ENCODE results near the gene IGF1R. TPM values are rescaled to one million over a fixed set of nuclear protein-coding genes. Genes with fewer than 3 reads are reported as not detected.
A peak's percentile ranks its signal among the peaks of the same experiment; 100 is the strongest.

Gene IGF1R
- total RNA-seq, 2 experiments from 2014 or later, result 22.8 to 24.7 TPM

DNA sequence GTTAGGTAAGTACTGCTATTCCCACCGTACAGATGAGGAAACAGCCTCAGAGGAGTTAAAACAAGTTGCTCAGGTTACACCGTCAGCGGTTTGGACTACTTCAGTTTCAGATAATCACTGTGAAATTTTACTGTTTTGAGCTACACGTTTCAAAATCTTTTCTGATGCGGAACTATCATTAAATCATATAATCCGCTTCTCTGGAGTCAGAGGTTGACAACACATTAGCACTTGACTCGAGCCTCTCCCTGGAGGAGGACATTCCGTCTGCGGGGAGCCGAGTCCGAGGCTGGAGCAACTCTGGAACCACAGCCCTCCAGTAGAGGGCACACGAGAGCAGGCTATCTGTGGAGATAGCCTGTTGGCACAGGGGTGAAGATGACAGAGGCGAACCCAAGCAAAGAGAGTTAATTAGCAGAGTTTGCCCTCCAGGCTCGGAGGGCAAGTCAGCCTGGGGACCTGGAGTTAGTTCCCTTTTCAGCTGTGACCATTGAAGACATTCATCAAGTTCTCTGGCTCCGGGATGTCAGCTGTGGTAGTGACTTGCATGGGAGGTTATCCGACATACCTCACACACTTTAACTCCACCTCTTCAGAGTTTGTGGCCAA lies 131.2 kb downstream of the IGF1R start:
- peak; percentile 84 for ATAC-seq
- POLR2A ChIA-PET, result interaction anchor here (1.0 to 2.3 kb wide), 2 partner anchors 102 to 129 kb away, joined by 3 to 5 read pairs; no protein-coding TSS in a partner anchor
- Mint-ChIP-seq H3K4me3 (peak overlapping the region; percentile 20), H3K9me3 (no peaks in the 10 kb centered on the region), H3K36me3 (ENCODE audit: low read depth) (no peaks in the 10 kb centered on the region), H3K27ac (no peak overlapping the region), H3K27me3 (no peaks in the 10 kb centered on the region), H3K4me1 (ENCODE audit: low read depth) (peaks cover 37% of the 10 kb centered on the region)
- CTCF ChIA-PET, result interaction anchor here (0.6 to 6.7 kb wide), 42 partner anchors 12 to 484 kb away, joined by 3 to 70 read pairs (median 3); no protein-coding TSS in a partner anchor
- intact Hi-C loops (cut with micrococcal nuclease), result no loop called here
- TF ChIP-seq, protein P1, sequence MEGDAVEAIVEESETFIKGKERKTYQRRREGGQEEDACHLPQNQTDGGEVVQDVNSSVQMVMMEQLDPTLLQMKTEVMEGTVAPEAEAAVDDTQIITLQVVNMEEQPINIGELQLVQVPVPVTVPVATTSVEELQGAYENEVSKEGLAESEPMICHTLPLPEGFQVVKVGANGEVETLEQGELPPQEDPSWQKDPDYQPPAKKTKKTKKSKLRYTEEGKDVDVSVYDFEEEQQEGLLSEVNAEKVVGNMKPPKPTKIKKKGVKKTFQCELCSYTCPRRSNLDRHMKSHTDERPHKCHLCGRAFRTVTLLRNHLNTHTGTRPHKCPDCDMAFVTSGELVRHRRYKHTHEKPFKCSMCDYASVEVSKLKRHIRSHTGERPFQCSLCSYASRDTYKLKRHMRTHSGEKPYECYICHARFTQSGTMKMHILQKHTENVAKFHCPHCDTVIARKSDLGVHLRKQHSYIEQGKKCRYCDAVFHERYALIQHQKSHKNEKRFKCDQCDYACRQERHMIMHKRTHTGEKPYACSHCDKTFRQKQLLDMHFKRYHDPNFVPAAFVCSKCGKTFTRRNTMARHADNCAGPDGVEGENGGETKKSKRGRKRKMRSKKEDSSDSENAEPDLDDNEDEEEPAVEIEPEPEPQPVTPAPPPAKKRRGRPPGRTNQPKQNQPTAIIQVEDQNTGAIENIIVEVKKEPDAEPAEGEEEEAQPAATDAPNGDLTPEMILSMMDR (IDR thresholded peaks at IDR 0.05), result peak; percentile 94
- DNase-seq, result peak; percentile 84

DNA sequence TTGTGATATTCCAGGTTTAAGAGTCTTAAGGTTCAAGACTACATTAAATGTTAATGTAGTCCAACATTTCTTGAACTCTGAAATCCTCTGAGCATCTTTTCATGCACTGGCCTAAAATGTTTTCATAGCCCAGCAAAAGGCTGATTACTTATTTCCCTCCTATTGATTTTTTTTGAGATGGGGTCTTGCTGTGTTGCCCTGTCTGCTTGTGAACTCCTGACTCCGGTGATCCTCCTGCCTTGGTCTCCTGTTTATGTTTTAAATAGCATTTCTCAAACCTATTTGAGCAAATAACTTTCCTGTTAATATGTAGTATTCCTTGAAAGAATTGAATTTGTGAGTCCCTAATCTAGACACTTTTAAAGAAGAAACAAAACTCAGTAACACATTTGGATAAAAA lies 133.5 kb downstream of the IGF1R start:
- no peaks in the 10 kb centered on the region for H3K36me3 Mint-ChIP-seq (ENCODE audit: low read depth)
- no peaks in the 10 kb centered on the region for H3K9me3 Mint-ChIP-seq
- TF ChIP-seq, protein P1 (IDR thresholded peaks at IDR 0.05), result no peak
- intact Hi-C loops (cut with micrococcal nuclease), result no loop called here
- ChIA-PET CTCF (interaction anchor here (0.6 to 6.7 kb wide), 7 partner anchors 10 to 275 kb away, joined by 3 to 70 read pairs (median 4); no protein-coding TSS in a partner anchor), POLR2A (no interaction called here)
- ATAC-seq (no peak), DNase-seq (no peak)
- H3K4me3 Mint-ChIP-seq, result no peak overlapping the region
- peaks cover 40% of the 10 kb centered on the region for H3K4me1 Mint-ChIP-seq (ENCODE audit: low read depth)
- H3K27ac Mint-ChIP-seq, result no peak overlapping the region
- no peaks in the 10 kb centered on the region for H3K27me3 Mint-ChIP-seq

DNA sequence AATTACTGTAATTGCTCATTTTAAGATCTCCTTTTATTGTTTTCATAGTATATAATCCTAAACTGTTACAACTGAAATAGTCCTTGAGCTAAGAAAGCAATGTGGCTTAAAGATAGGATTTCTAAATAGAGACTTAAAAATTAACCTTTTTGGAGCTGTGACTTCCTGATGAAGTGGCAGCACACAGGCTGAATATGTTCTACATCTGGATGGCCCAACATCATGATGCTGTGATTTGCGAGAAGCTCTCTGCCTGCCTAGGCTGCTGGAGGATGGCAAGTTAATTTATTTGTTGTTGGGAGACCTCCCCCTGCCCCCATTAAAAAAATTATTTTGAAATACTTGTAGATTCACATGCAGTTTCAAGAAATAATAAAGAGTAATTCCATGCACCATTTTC lies 134.5 kb downstream of the IGF1R start:
- DNase-seq (no peak), ATAC-seq (no peak)
- intact Hi-C loops (cut with micrococcal nuclease), result no loop called here
- H3K9me3 Mint-ChIP-seq, result no peaks in the 10 kb centered on the region
- ChIA-PET CTCF (interaction anchor here (1.0 to 6.7 kb wide), 6 partner anchors 9 to 263 kb away, joined by 3 to 70 read pairs (median 4); no protein-coding TSS in a partner anchor), POLR2A (no interaction called here)
- TF ChIP-seq, protein P1 (IDR thresholded peaks at IDR 0.05), result no peak
- no peaks in the 10 kb centered on the region for H3K27me3 Mint-ChIP-seq
- H3K4me3 Mint-ChIP-seq, result no peak overlapping the region
- H3K4me1 Mint-ChIP-seq (ENCODE audit: low read depth), result peaks cover 40% of the 10 kb centered on the region
- no peaks in the 10 kb centered on the region for H3K36me3 Mint-ChIP-seq (ENCODE audit: low read depth)
- no peak overlapping the region for H3K27ac Mint-ChIP-seq

DNA sequence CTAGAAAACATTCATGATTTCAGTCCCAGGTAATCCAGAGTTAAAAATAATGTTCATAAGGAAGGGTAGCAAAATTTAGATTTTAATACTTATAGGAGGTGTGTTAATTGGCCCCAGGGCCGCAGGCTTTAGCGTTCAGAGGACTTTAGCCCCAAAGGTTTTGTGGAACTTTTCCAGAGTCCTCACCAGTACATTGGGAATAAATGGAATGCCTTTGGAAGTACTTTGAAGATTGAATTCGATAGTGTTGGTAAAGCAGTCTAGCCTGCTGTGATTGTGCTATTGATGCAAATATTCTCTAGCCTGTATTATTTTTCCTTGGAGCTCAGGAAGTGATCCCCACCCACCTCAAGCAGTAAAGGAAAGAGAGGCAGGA lies 137.1 kb downstream of the IGF1R start:
- Mint-ChIP-seq H3K27ac (no peak overlapping the region), H3K36me3 (ENCODE audit: low read depth) (no peaks in the 10 kb centered on the region), H3K27me3 (no peaks in the 10 kb centered on the region), H3K4me3 (no peak overlapping the region), H3K9me3 (no peaks in the 10 kb centered on the region), H3K4me1 (ENCODE audit: low read depth) (peaks cover 38% of the 10 kb centered on the region)
- CTCF ChIA-PET, result interaction anchor here (2.1 kb wide), 1 partner anchor 66 kb away, joined by 4 read pairs; no protein-coding TSS in a partner anchor
- no peak for ATAC-seq
- POLR2A ChIA-PET, result no interaction called here
- TF ChIP-seq, protein P1 (IDR thresholded peaks at IDR 0.05), result no peak
- no peak for DNase-seq
- intact Hi-C loops (cut with micrococcal nuclease), result loop anchor here (5.0 kb wide), 1 partner anchor 292 kb away; no protein-coding TSS in a partner anchor

Measured in activated CD8-positive, alpha-beta T cell treated with anti-CD3 and anti-CD28 coated beads for 36 hours (primary cell).